OCI-LY3 (cell line): ENCODE measurements around the gene NOVA1.

Experiments
- H2AFZ ChIP-seq: fragments of 200-600, 300-600 bp; shearing (Covaris generic); 2 replicates; pipeline ENCODE4 v1.6.0; 2014; ENCODE audit warnings: antibody characterized with exemption, low read depth, low read length
- H3K27ac ChIP-seq: fragments of 200-600, 300-600 bp; sonication (generic); 2 replicates; pipeline ENCODE4 v1.5.1; 2014; ENCODE audit warnings: mild to moderate bottlenecking, low read length, moderate library complexity, mixed read lengths
- H3K27me3 ChIP-seq: fragments of 200-600, 300-600 bp; sonication (generic); 2 replicates; pipeline ENCODE4 v1.6.1; 2014; ENCODE audit warnings: low read depth, low read length, mixed read lengths
- H3K36me3 ChIP-seq: fragments of 200-600, 300-600 bp; sonication (generic); replicated peaks from 2 replicates; pipeline ENCODE3; 2014; ENCODE audit warnings: low read depth, low read length, mixed read lengths
- H3K4me1 ChIP-seq: fragments of 300-600, 200-600 bp; sonication (generic); 2 replicates; pipeline ENCODE4 v1.6.1; 2014; ENCODE audit warnings: low read length, mixed read lengths
- H3K4me2 ChIP-seq: fragments of 200-600, 300-600 bp; sonication (generic); 2 replicates; pipeline ENCODE4 v1.6.1; 2014; ENCODE audit warnings: low read length, mixed read lengths
- H3K4me3 ChIP-seq: fragments of 300-600, 200-600 bp; sonication (generic); 2 replicates; pipeline ENCODE4 v1.5.1; 2014; ENCODE audit warnings: antibody characterized with exemption, mild to moderate bottlenecking, low read length, moderate library complexity
- H3K79me2 ChIP-seq: fragments of 300-600, 200-600 bp; shearing (Covaris generic); 2 replicates; pipeline ENCODE4 v1.6.1; 2014; ENCODE audit warnings: mild to moderate bottlenecking, low read length, mixed read lengths
- H3K9ac ChIP-seq: fragments of 300-600, 200-600 bp; shearing (Covaris generic); 2 replicates; pipeline ENCODE4 v1.6.0; 2014; ENCODE audit warnings: mild to moderate bottlenecking, low read length, moderate library complexity
- H3K9me3 ChIP-seq: fragments of 200-600, 300-600 bp; shearing (Covaris generic); 2 replicates; pipeline ENCODE4 v1.6.1; 2014; ENCODE audit warnings: low read length, mixed read lengths; ENCODE audit not compliant: insufficient read depth
- H4K20me1 ChIP-seq: fragments of 200-600, 300-600 bp; sonication (generic); 2 replicates; pipeline ENCODE4 v1.6.1; 2016; ENCODE audit warnings: low read length, mixed read lengths; ENCODE audit not compliant: insufficient read depth
- EZH2phosphoT487 ChIP-seq: fragments of 200-600 bp; shearing (Covaris generic); IDR thresholded peaks from 2 replicates; pipeline ENCODE4 v1.6.1; 2018; ENCODE audit warnings: antibody characterized with exemption, mixed run types, low read depth
- TF ChIP-seq, protein P1 (sequence below): fragments of 200-600, 300-600 bp; sonication (generic); IDR thresholded peaks from 2 replicates; pipeline ENCODE4 v1.5.1; 2014; ENCODE audit warnings: antibody characterized with exemption, low read length, low read depth

The NOVA1 gene

DNA sequence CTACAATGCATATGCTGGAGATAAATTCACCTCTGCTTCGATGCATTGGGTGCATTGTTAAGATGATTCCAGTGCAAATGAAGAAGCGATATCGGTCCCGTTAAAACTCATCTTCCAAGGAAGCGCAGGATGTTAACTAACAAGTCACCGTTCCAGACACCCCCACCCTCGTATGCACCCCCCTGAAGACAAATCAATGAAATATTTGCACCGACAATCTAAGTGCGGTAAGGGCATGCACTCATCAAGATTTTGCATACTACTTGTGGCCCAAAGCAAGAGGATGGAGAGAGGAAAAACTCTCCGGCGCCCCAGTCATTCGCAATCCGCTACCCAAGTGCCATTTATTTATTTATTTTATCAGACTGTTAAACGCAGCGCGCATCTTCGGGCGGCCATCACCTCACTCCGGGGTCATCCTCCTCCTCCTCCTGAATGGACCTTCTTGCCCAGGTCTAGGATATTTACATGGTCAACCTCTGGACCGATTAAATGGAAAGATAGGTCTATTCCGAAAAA is 1.2 kb downstream of the NOVA1 start:
- H3K4me3 ChIP-seq = no peak overlapping the region
- no peaks in the 10 kb centered on the region for H3K27me3 ChIP-seq
- H3K27ac ChIP-seq = no peak overlapping the region
- no peaks in the 10 kb centered on the region; the same call in 1 of the 2 replicates for H3K9me3 ChIP-seq
- H3K4me2 ChIP-seq = no peak overlapping the region
- H3K79me2 ChIP-seq = no peaks in the 10 kb centered on the region
- H4K20me1 ChIP-seq = no peaks in the 10 kb centered on the region
- H2AFZ ChIP-seq = no peak overlapping the region
- no peaks in the 10 kb centered on the region for H3K4me1 ChIP-seq
- no peaks in the 10 kb centered on the region for H3K36me3 ChIP-seq
- TF ChIP-seq, protein P1, sequence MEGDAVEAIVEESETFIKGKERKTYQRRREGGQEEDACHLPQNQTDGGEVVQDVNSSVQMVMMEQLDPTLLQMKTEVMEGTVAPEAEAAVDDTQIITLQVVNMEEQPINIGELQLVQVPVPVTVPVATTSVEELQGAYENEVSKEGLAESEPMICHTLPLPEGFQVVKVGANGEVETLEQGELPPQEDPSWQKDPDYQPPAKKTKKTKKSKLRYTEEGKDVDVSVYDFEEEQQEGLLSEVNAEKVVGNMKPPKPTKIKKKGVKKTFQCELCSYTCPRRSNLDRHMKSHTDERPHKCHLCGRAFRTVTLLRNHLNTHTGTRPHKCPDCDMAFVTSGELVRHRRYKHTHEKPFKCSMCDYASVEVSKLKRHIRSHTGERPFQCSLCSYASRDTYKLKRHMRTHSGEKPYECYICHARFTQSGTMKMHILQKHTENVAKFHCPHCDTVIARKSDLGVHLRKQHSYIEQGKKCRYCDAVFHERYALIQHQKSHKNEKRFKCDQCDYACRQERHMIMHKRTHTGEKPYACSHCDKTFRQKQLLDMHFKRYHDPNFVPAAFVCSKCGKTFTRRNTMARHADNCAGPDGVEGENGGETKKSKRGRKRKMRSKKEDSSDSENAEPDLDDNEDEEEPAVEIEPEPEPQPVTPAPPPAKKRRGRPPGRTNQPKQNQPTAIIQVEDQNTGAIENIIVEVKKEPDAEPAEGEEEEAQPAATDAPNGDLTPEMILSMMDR = no peak
- TF ChIP-seq EZH2phosphoT487 = no peak
- H3K9ac ChIP-seq = no peak overlapping the region

DNA sequence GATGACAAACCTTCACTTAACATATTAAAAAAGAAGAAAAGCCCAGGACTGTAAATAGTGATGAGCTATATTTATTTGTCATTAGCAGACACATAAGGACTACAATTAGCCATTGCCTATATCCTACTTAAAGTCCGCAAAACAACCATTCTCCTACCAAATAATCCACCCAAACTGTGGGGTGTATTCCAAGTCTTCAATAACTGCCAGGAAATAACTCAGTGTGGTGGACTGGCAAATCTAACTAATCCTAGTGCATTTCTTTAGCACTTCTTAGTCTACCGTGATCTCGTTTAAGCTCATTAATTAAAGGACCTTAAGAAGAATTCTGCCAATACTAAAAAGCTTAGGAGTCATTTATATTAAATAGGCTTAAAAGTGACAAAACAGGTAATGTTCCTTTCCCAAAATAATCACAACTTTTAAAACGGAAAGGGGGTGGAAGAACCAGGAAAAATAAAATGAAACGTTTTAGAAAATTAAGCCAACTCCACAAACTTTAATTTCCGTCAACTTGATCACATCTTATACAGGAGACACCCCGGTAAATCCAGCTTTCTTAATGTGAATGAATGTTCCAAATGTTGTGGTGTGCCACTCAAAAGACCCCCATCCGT is 1.8 kb downstream of the NOVA1 start:
- TF ChIP-seq, protein P1 = no peak
- no peak for TF ChIP-seq EZH2phosphoT487
- no peak overlapping the region for H3K4me3 ChIP-seq
- no peaks in the 10 kb centered on the region for H3K4me1 ChIP-seq
- H4K20me1 ChIP-seq = no peaks in the 10 kb centered on the region
- no peak overlapping the region for H3K27ac ChIP-seq
- H3K27me3 ChIP-seq = no peaks in the 10 kb centered on the region
- H3K9me3 ChIP-seq = no peaks in the 10 kb centered on the region; the same call in 1 of the 2 replicates
- H2AFZ ChIP-seq = no peak overlapping the region
- H3K36me3 ChIP-seq = no peaks in the 10 kb centered on the region
- no peaks in the 10 kb centered on the region for H3K79me2 ChIP-seq
- no peak overlapping the region for H3K4me2 ChIP-seq
- H3K9ac ChIP-seq = no peak overlapping the region

DNA sequence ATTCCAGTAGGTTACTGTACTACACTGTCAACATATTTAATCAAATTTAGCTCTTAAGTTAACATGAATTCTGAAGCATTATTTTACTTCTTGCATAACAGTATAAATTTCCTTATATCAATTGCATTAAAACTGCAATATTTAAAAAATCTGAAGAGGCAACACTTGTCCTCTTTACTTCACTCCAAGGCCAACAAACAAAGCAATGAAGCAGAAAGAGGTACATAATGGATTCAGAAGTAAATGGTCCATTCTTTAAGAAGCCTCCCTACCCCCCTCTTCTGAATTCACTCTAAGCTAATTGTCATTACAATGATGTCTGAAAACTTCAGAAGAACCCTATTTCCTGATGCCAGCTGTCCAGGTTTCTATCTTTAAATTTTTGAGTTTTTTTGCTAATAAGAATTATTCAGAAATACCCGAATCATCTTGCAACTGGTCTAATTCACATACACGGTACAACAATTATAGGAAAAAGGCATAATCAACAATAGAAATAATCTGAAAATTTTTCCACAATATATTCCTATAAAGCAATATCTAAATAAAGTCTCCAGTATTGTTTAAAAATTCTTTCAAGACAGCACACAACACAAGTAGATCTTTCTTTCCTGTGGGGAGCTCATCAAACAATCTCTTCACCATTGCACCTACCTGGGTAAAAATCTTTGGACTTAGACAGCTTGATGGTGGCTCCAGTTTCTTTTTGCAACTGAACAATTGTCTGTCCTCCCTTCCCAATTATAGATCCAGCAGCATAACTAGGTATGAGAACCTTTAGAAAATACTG is 2.9 kb downstream of the NOVA1 start:
- Histone ChIP-seq H3K27me3 (no peaks in the 10 kb centered on the region), H2AFZ (no peak overlapping the region), H3K9ac (no peak overlapping the region), H3K27ac (no peak overlapping the region), H3K79me2 (no peaks in the 10 kb centered on the region), H3K9me3 (no peaks in the 10 kb centered on the region; the same call in 1 of the 2 replicates), H4K20me1 (no peaks in the 10 kb centered on the region), H3K4me2 (no peak overlapping the region), H3K4me3 (no peak overlapping the region), H3K36me3 (no peaks in the 10 kb centered on the region), H3K4me1 (no peaks in the 10 kb centered on the region)
- TF ChIP-seq EZH2phosphoT487 = no peak
- TF ChIP-seq, protein P1 = no peak

DNA sequence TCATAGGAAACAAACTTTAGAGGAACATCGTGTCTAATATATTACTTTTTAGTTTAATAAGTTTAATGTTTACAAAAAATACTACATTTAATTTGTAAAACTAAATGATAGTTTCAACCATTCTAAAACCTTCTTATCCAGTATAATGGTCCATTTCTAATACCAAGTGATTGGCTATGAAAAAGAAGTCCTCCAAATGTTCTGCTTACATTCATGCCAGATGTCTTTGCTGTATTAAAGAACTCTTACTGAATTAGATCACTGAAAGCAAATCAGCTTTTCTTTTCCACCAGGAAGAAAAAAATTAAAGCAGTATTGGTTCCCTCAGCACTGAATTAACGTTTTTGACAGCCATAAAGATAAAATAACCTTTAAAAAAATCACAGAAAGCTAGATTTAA is 3.7 kb downstream of the NOVA1 start:
- Histone ChIP-seq H3K9ac (no peak overlapping the region), H2AFZ (no peak overlapping the region), H3K4me3 (no peak overlapping the region), H3K4me2 (no peak overlapping the region), H3K27me3 (no peaks in the 10 kb centered on the region), H3K79me2 (no peaks in the 10 kb centered on the region), H3K27ac (no peak overlapping the region), H3K9me3 (no peaks in the 10 kb centered on the region; the same call in 1 of the 2 replicates), H3K4me1 (no peaks in the 10 kb centered on the region), H3K36me3 (no peaks in the 10 kb centered on the region), H4K20me1 (no peaks in the 10 kb centered on the region)
- no peak for TF ChIP-seq EZH2phosphoT487
- TF ChIP-seq, protein P1 = no peak
